HG03520 (cell line): Measurements from ENCODE around the gene ARID1B.

Experiments used
- ATAC-seq: cut with Tn5 transposase; IDR thresholded peaks from one replicate; pipeline ENCODE4 v1.9.1; 2021; ENCODE audit warnings: mild to moderate bottlenecking, moderate library complexity; ENCODE audit not compliant: unreplicated experiment

The ARID1B gene

GRCh38 chr6:156773935-156774852 is 3.0 kb upstream of the ARID1B start:
- ATAC-seq, result no peak

- ATAC-seq, result no peak
Observed at GRCh38 chr6:156774863-156775405, 2.2 kb upstream of the ARID1B start.

- ATAC-seq, result no peak
Observed at GRCh38 chr6:156775717-156776116, 1.5 kb upstream of the ARID1B start.

GRCh38 chr6:156776470-156776839 is 723 bp upstream of the ARID1B start:
- ATAC-seq, result no peak

- ATAC-seq, result peak; percentile 11
Observed at GRCh38 chr6:156777577-156778453, 637 bp downstream of the ARID1B start.

- ATAC-seq, result no peak
Observed at GRCh38 chr6:156778454-156779205, 1.5 kb downstream of the ARID1B start.

- ATAC-seq, result no peak
Observed at GRCh38 chr6:156779206-156780094, 2.3 kb downstream of the ARID1B start.

GRCh38 chr6:156780102-156780641 is 3.0 kb downstream of the ARID1B start:
- peak; percentile 42 for ATAC-seq

GRCh38 chr6:156780962-156781853 is 4.0 kb downstream of the ARID1B start:
- no peak for ATAC-seq

- no peak for ATAC-seq
Observed at GRCh38 chr6:156781861-156782631, 4.9 kb downstream of the ARID1B start.

- ATAC-seq, result no peak
Observed at GRCh38 chr6:156782691-156783320, 5.6 kb downstream of the ARID1B start.

GRCh38 chr6:156783958-156784357 is 6.8 kb downstream of the ARID1B start:
- no peak for ATAC-seq

- no peak for ATAC-seq
Observed at GRCh38 chr6:156786652-156787051, 9.5 kb downstream of the ARID1B start.

- ATAC-seq, result no peak
Observed at GRCh38 chr6:156787569-156788492, 10.7 kb downstream of the ARID1B start.

GRCh38 chr6:156789081-156789943 is 12.1 kb downstream of the ARID1B start:
- no peak for ATAC-seq
